NCI-H460 (cell line): ENCODE data around the gene NIPSNAP3A. TPM values are rescaled to one million over a fixed set of nuclear protein-coding genes. Genes with fewer than 3 reads are reported as not detected.
A peak's percentile ranks its signal among the peaks of the same experiment; 100 is the strongest.

Source experiments
- DNase-seq: peaks from one replicate; pipeline ENCODE4 v3.0.0-alpha.2; 2016; ENCODE audit warnings: low read depth; ENCODE audit errors: extremely low read depth
- total RNA-seq: library from RNA; depleted of rRNA; stranded (reverse); fragments of >200 nt; shearing (Covaris generic); gene quantifications from 2 replicates; pipeline ENCODE4 v1.2.3, GENCODE V29; 2014

NIPSNAP3A gene
- total RNA-seq, 1 experiment from 2014 or later = 22.1 TPM

- no peak for DNase-seq
Observed at GRCh38 chr9:104774132-104774531, 26.6 kb downstream of the NIPSNAP3A start.

- no peak for DNase-seq
Observed at GRCh38 chr9:104774831-104775573, 27.5 kb downstream of the NIPSNAP3A start.

- DNase-seq = no peak
Observed at GRCh38 chr9:104775574-104775936, 28.1 kb downstream of the NIPSNAP3A start.

- DNase-seq = no peak
Observed at GRCh38 chr9:104775976-104776375, 28.5 kb downstream of the NIPSNAP3A start.

- DNase-seq = no peak
Observed at GRCh38 chr9:104776797-104777196, 29.3 kb downstream of the NIPSNAP3A start.

GRCh38 chr9:104778802-104779201 is 31.3 kb downstream of the NIPSNAP3A start:
- DNase-seq = no peak

GRCh38 chr9:104779334-104779733 is 31.9 kb downstream of the NIPSNAP3A start:
- DNase-seq = no peak

- no peak for DNase-seq
Observed at GRCh38 chr9:104779946-104780535, 32.6 kb downstream of the NIPSNAP3A start.

GRCh38 chr9:104780796-104781395 is 33.4 kb downstream of the NIPSNAP3A start:
- DNase-seq = peak; percentile 64

GRCh38 chr9:104783588-104783987 is 36.1 kb downstream of the NIPSNAP3A start:
- DNase-seq = no peak

GRCh38 chr9:104784098-104784497 is 36.6 kb downstream of the NIPSNAP3A start:
- DNase-seq = no peak

GRCh38 chr9:104786293-104786692 is 38.8 kb downstream of the NIPSNAP3A start:
- DNase-seq = no peak

GRCh38 chr9:104787306-104788015 is 40.0 kb downstream of the NIPSNAP3A start:
- no peak for DNase-seq

GRCh38 chr9:104788251-104788650 is 40.8 kb downstream of the NIPSNAP3A start:
- DNase-seq = no peak

- DNase-seq = no peak
Observed at GRCh38 chr9:104794070-104794469, 46.6 kb downstream of the NIPSNAP3A start.

- DNase-seq = no peak
Observed at GRCh38 chr9:104795082-104795481, 47.6 kb downstream of the NIPSNAP3A start.

GRCh38 chr9:104795857-104796256 is 48.4 kb downstream of the NIPSNAP3A start:
- no peak for DNase-seq

- DNase-seq = no peak
Observed at GRCh38 chr9:104798209-104798995, 50.9 kb downstream of the NIPSNAP3A start.

- DNase-seq = no peak
Observed at GRCh38 chr9:104800068-104800785, 52.7 kb downstream of the NIPSNAP3A start.

- no peak for DNase-seq
Observed at GRCh38 chr9:104802110-104802509, 54.6 kb downstream of the NIPSNAP3A start.
